ENCODE measurements around the gene NDUFAF4. TPM values are rescaled to one million over a fixed set of nuclear protein-coding genes. Genes with fewer than 3 reads are reported as not detected.

NDUFAF4 gene
- 839 and 978 TPM in 2 replicates for polyA plus RNA-seq

GRCh38 chr6:96897396-96898240 lies at the start of gene NDUFAF4:
TSS of gene NDUFAF4 (minus strand) at chr6:96897891. CDS start at chr6:96897801, 90 bp downstream.

Other genes starting within 250 kb of the NDUFAF4 start
- gene GPR63, start 60.4 kb downstream of the NDUFAF4 start, polyA plus RNA-seq, result 123 and 129 TPM in 2 replicates
- 14.9 and 19.3 TPM in 2 replicates for gene KLHL32, start 26.8 kb upstream of the NDUFAF4 start, polyA plus RNA-seq

Measured in Purkinje cell (primary cell).